Measurements from ENCODE around the gene HMG20B.

Gene HMG20B

DNA sequence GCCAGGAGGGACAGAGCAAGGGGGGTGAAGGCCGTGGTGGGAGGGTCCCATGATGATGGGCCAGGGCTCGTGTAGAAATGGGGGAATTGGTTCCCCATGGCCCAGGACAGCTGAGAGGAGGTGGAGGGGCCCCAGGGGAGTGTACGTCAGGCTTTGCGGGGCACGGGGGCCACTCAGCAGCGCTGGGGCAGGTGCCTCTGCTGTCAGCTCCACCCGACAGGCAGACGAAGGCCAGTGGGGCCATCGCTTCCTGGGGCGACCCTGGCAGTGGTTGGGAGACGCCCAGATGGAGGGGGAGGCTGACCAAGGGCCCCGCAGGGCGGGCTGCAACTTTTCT, 35.7 kb upstream of the HMG20B start:
- TF ChIP-seq, protein P1, sequence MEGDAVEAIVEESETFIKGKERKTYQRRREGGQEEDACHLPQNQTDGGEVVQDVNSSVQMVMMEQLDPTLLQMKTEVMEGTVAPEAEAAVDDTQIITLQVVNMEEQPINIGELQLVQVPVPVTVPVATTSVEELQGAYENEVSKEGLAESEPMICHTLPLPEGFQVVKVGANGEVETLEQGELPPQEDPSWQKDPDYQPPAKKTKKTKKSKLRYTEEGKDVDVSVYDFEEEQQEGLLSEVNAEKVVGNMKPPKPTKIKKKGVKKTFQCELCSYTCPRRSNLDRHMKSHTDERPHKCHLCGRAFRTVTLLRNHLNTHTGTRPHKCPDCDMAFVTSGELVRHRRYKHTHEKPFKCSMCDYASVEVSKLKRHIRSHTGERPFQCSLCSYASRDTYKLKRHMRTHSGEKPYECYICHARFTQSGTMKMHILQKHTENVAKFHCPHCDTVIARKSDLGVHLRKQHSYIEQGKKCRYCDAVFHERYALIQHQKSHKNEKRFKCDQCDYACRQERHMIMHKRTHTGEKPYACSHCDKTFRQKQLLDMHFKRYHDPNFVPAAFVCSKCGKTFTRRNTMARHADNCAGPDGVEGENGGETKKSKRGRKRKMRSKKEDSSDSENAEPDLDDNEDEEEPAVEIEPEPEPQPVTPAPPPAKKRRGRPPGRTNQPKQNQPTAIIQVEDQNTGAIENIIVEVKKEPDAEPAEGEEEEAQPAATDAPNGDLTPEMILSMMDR (IDR thresholded peaks at IDR 0.05) = no peak
- Histone ChIP-seq H3K4me3 (no peak overlapping the region), H3K27ac (peak overlapping the region in 1 of 2 donors; percentile 70)
- no peak for DNase-seq (ENCODE audit: low spot score)

DNA sequence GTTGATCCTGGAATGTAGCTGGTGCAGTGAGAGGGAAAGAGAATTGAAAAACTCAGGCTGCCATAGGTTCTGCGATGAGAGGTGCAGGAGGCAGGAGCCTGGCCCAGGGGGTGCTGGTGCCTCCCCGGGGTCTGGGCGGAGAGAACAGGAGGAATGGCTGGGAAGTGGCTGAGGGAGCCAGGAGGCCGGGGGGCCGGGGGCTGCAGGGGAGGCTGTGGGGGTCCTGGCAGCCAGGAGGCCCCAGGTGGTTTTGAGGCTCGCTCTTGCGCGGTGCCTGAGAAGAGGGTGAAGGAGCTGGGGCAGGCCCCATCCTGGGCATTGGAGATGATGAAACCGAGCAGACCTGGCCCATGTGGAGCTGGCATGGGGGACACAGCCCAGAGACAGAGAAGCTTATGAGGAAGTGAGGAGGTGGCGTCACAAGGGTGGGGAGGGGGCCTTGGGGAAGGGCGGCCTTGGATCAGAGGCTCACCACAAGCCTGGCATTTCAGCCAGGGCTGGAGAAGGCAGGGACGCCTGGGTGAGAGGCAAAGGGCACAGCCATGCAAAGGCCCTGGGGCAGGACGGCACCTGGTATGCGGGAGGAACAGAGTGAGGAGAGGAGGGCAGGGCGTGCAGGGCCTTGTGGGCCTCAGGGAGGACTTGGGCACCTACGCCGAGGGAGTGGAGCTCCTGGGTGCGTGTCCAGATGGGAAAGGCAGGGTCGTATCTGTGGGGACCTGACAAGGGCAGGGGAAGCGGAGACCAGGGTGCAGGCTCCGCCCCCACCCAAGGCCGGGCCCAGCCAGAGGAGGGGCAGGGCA, 35.1 kb upstream of the HMG20B start:
- no peak overlapping the region for H3K4me3 ChIP-seq
- no peak for DNase-seq (ENCODE audit: low spot score)
- TF ChIP-seq, protein P1 (IDR thresholded peaks at IDR 0.05) = no peak
- H3K27ac ChIP-seq = peak overlapping the region in 1 of 2 donors; percentile 70

DNA sequence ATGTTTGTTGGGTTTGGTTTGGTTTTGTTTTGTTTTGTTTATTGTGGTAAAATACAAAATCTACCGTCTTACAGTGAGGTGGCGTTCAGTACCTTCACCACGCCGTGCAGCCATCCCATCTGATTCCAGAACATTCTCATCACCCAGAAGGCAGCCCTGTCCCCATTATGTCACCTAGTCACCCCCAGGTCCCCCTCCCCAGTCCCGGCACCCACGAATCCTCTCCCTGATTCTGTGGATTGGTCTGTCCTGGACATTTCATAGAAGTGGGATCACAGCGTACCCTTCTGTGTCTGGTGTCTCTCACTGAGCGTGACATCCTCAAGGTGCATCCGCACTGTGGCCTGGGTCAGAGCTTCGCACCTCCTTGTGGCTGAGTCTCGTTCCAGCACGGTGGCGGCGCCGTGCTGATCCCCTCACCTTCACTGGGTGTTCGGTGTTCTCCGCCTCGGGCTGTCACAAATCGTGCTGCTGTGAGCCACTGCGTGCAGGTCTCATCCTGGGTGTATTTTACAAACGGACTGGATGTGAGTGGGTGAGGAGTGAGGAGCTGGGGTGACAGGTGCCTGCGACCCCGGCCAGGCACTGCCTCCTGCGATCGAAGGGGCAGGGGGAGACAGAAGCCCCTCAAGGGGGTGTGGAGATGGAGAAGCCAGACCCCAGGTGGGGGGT, 34.4 kb upstream of the HMG20B start:
- TF ChIP-seq, protein P1 (IDR thresholded peaks at IDR 0.05) = no peak
- DNase-seq (ENCODE audit: low spot score) = no peak
- no peak overlapping the region for H3K4me3 ChIP-seq
- H3K27ac ChIP-seq = no peak overlapping the region

DNA sequence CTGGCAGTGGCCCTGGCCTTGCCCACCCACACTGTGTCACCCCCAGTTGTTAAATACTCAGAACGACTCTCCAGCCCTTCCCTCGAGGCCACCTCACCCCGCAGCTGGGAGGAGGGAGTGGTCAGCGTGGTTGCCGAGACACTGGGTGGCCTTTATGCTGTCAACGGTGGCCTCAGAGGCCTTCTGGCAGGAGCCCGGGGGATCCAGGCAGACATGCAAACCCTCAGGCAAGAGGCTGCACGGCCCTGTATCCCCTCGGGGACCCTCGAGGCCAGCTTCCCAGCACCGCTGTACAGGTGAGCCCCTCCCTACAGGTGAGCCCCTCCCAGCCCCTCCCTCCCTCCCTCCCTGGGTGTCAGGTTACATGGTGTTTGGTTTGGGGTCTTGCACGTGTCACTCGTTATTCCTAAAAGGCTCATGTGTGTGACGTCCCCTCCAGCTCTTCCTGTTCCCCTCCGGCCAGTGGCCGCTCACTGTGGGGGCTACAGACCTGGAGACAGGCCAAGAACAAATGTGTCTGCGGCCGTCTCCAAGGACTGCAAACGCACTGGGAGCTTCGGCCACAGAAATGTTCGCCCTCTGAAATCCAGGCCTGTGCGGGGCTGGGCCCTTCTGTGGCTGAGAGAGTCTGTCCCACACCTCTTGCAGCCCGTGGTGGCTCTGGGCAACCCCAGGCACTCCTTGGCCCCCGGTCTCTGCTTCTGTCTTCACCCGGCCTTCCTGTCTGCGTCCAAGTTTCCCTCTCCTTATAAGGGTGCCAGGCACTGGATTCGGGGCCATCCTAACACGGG, 33.6 kb upstream of the HMG20B start, which contains the start of gene TEKTIP1:
TSS of gene TEKTIP1 (plus strand) at position 210 of the 791 bp plus-strand sequence. CDS start at position 214, 4 bp downstream.
- Histone ChIP-seq H3K4me3 (no peak within 1 kb of the TSS), H3K27ac (peak within 1 kb of the TSS in 1 of 2 donors; percentile 4)
- TF ChIP-seq, protein P1 (IDR thresholded peaks at IDR 0.05) = no peak
- DNase-seq (ENCODE audit: low spot score) = no peak

DNA sequence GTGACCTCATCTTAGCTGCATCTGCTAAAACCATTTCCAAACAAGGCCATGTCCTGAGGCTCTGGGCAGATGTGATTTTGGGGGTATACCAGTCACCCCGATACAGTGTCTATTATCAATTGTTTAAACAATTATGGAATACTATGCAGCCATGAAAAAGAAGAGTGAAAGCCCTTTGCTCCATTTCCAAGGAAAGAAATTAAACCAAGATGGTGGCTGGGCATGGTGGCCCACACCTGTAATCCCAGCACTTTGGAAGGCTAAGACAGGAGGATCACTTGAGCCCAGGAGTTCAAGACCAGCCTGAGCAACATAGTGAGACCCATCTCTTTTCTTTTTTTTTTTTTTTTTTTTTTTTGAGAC, 33.0 kb upstream of the HMG20B start:
- no peak overlapping the region for H3K27ac ChIP-seq
- no peak overlapping the region for H3K4me3 ChIP-seq
- no peak for DNase-seq (ENCODE audit: low spot score)
- TF ChIP-seq, protein P1 (IDR thresholded peaks at IDR 0.05) = no peak

DNA sequence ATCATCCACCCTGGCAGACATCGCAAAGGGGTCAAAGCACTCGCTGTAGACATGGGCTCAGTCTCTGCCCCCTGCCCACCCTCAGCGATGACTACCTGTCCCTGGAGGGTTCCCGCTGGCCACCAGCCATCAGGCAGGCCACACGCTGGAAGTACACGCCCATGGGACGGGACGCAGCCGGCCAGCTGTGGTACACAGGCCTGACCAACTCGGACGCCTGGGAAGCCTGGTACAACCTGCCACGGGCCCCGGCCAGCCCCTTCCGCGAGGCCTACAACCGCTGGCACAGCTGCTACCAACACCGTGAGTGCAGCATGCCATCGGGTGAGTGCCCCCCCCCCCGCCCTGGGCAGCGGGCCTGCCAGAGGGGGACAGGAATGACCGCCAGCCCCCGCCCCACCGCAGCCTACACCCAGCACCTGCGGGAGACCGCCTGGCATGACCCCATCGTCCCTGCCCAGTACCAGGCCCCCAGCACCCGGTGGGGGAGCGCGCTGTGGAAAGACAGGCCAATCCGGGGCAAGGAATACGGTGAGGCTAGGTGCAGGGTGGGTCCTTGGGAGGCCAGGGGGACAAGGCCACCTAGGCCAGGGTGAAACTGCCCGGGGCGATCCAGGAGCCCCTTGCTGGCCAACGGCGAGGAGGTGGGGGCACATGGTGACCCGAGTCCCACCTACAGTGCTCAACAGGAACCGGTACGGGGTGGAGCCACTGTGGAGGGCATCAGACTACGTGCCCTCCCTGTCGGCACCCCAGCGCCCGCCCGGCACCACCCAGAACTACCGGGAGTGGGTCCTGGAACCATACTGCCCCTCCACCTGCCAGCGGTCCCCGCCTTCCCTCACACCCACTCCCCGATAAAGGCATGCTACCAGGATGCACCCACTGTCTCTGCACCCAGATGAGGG, 29.3 kb upstream of the HMG20B start:
- DNase-seq (ENCODE audit: low spot score) = no peak
- TF ChIP-seq, protein P1 (IDR thresholded peaks at IDR 0.05) = no peak
- Histone ChIP-seq H3K4me3 (no peak overlapping the region), H3K27ac (peak overlapping the region; percentile 36 to 60)

Data from coronary artery (tissue), 2 donors.